ENCODE results near the gene MAMLD1. TPM values are rescaled to one million over a fixed set of nuclear protein-coding genes. Genes with fewer than 3 reads are reported as not detected.

The MAMLD1 gene
- total and polyA plus RNA-seq, 5 donors from 2014 or later = 0.14 to 1.7 (median 0.45) TPM

- H3K27ac ChIP-seq (ENCODE audit: insufficient read depth, low read length, poor library complexity, severe bottlenecking) = no peak overlapping the region
- ATAC-seq (ENCODE audit: low read depth in 2 of 2) = no peak
- H3K36me3 Mint-ChIP-seq = no peaks in the 10 kb centered on the region
- H3K4me1 Mint-ChIP-seq = no peaks in the 10 kb centered on the region
- H3K9me3 Mint-ChIP-seq = peaks cover 0 to 3% (median 0%) of the 10 kb centered on the region in 7 donors
- H3K27me3 Mint-ChIP-seq = no peaks in the 10 kb centered on the region
- H3K4me3 ChIP-seq (ENCODE audit: low read depth, low read length) = no peak overlapping the region
- no peaks in the 10 kb centered on the region for H3K27me3 ChIP-seq (ENCODE audit: control insufficient read depth, insufficient read depth, low read length)
- no peak for DNase-seq
- no peak overlapping the region for H3K27ac Mint-ChIP-seq
- H3K4me3 Mint-ChIP-seq = no peak overlapping the region
- H3K4me1 ChIP-seq (ENCODE audit: control insufficient read depth, insufficient read depth, low read length, poor library complexity, severe bottlenecking) = no peaks in the 10 kb centered on the region
- H3K9me3 ChIP-seq (ENCODE audit: control insufficient read depth in 2 of 2, low read length in 2 of 2) = no peaks in the 10 kb centered on the region
- H3K36me3 ChIP-seq (ENCODE audit: control insufficient read depth, insufficient read depth, low read length) = no peaks in the 10 kb centered on the region
Measured at GRCh38 chrX:150514462-150514861, 151.3 kb downstream of the MAMLD1 start.

GRCh38 chrX:150515801-150516200 is 152.7 kb downstream of the MAMLD1 start:
- no peaks in the 10 kb centered on the region for H3K4me1 Mint-ChIP-seq
- H3K36me3 Mint-ChIP-seq = no peaks in the 10 kb centered on the region
- H3K27ac ChIP-seq (ENCODE audit: insufficient read depth, low read length, poor library complexity, severe bottlenecking) = no peak overlapping the region
- peaks cover 0 to 3% (median 0%) of the 10 kb centered on the region in 7 donors for H3K9me3 Mint-ChIP-seq
- DNase-seq (no peak), ATAC-seq (ENCODE audit: low read depth in 2 of 2) (no peak)
- H3K27me3 ChIP-seq (ENCODE audit: control insufficient read depth, insufficient read depth, low read length) = no peaks in the 10 kb centered on the region
- H3K36me3 ChIP-seq (ENCODE audit: control insufficient read depth, insufficient read depth, low read length) = no peaks in the 10 kb centered on the region
- no peak overlapping the region for H3K27ac Mint-ChIP-seq
- no peaks in the 10 kb centered on the region for H3K4me1 ChIP-seq (ENCODE audit: control insufficient read depth, insufficient read depth, low read length, poor library complexity, severe bottlenecking)
- H3K9me3 ChIP-seq (ENCODE audit: control insufficient read depth in 2 of 2, low read length in 2 of 2) = no peaks in the 10 kb centered on the region
- no peak overlapping the region for H3K4me3 Mint-ChIP-seq
- H3K4me3 ChIP-seq (ENCODE audit: low read depth, low read length) = no peak overlapping the region
- H3K27me3 Mint-ChIP-seq = no peaks in the 10 kb centered on the region

DNA sequence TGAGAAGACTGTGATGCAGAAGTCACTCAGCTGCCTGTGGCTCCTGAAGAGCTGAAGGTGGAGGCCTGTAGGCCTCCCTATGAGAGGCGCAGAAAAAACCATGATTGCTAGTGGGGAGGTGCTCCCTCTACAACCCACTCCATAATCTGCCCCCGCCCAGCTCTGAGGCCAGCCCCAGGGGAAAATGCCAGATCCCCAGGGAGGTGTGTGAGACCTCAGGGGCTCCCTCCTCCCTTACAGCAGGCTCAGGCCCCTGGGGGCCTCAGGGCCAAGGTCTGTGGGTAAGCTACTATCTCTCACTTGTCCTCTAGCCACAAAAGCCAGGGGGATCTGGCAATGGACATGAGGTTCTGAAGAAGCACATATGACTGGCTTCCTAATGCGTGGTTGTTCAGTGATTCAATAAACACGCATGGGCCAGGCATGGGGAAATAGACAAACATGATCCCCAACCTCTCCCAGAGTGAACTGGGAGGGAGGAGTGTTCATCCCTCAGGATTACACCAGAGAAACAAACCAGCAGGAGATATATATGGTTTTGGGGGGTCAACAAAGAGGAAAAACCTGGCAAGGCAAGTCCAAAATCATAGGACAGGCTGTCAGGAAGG is 154.3 kb downstream of the MAMLD1 start:
- no peak overlapping the region for H3K4me3 ChIP-seq (ENCODE audit: low read depth, low read length)
- Mint-ChIP-seq H3K9me3 (peaks cover 0 to 1% (median 0%) of the 10 kb centered on the region in 7 donors), H3K36me3 (no peaks in the 10 kb centered on the region), H3K4me1 (no peaks in the 10 kb centered on the region), H3K27ac (no peak overlapping the region), H3K27me3 (no peaks in the 10 kb centered on the region), H3K4me3 (no peak overlapping the region)
- H3K27ac ChIP-seq (ENCODE audit: insufficient read depth, low read length, poor library complexity, severe bottlenecking) = no peak overlapping the region
- H3K4me1 ChIP-seq (ENCODE audit: control insufficient read depth, insufficient read depth, low read length, poor library complexity, severe bottlenecking) = no peaks in the 10 kb centered on the region
- H3K9me3 ChIP-seq (ENCODE audit: control insufficient read depth in 2 of 2, low read length in 2 of 2) = no peaks in the 10 kb centered on the region
- no peaks in the 10 kb centered on the region for H3K27me3 ChIP-seq (ENCODE audit: control insufficient read depth, insufficient read depth, low read length)
- DNase-seq = no peak
- no peak for ATAC-seq (ENCODE audit: low read depth in 2 of 2)
- no peaks in the 10 kb centered on the region for H3K36me3 ChIP-seq (ENCODE audit: control insufficient read depth, insufficient read depth, low read length)

DNA sequence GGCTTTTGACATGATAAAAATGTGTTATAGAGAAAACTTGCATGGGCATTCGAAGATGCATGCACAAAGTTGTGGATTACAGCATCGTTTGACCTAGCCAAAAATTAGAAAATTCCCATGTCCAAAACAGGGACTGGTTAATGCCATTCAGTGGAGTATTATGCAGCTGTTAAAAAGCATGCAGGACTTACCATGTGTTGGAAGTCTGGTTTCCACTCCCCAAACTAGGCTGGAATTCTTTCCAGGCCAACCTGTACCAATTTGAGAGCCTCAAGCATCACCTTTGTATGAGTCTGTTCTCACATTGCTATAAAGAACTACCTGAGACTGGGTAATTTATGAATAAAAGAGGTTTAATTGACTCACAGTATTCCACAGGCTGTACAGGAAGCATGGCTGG is 159.4 kb downstream of the MAMLD1 start:
- no peaks in the 10 kb centered on the region for H3K4me1 ChIP-seq (ENCODE audit: control insufficient read depth, insufficient read depth, low read length, poor library complexity, severe bottlenecking)
- no peaks in the 10 kb centered on the region for H3K36me3 ChIP-seq (ENCODE audit: control insufficient read depth, insufficient read depth, low read length)
- H3K4me1 Mint-ChIP-seq = no peaks in the 10 kb centered on the region
- ATAC-seq (ENCODE audit: low read depth in 2 of 2) (no peak), DNase-seq (no peak)
- H3K4me3 ChIP-seq (ENCODE audit: low read depth, low read length) = no peak overlapping the region
- H3K27me3 ChIP-seq (ENCODE audit: control insufficient read depth, insufficient read depth, low read length) = no peaks in the 10 kb centered on the region
- H3K36me3 Mint-ChIP-seq = no peaks in the 10 kb centered on the region
- H3K27me3 Mint-ChIP-seq = peaks cover 4% of the 10 kb centered on the region
- no peak overlapping the region for H3K4me3 Mint-ChIP-seq
- no peaks in the 10 kb centered on the region for H3K9me3 ChIP-seq (ENCODE audit: control insufficient read depth in 2 of 2, low read length in 2 of 2)
- no peaks in the 10 kb centered on the region for H3K9me3 Mint-ChIP-seq
- H3K27ac ChIP-seq (ENCODE audit: insufficient read depth, low read length, poor library complexity, severe bottlenecking) = no peak overlapping the region
- H3K27ac Mint-ChIP-seq = no peak overlapping the region

DNA sequence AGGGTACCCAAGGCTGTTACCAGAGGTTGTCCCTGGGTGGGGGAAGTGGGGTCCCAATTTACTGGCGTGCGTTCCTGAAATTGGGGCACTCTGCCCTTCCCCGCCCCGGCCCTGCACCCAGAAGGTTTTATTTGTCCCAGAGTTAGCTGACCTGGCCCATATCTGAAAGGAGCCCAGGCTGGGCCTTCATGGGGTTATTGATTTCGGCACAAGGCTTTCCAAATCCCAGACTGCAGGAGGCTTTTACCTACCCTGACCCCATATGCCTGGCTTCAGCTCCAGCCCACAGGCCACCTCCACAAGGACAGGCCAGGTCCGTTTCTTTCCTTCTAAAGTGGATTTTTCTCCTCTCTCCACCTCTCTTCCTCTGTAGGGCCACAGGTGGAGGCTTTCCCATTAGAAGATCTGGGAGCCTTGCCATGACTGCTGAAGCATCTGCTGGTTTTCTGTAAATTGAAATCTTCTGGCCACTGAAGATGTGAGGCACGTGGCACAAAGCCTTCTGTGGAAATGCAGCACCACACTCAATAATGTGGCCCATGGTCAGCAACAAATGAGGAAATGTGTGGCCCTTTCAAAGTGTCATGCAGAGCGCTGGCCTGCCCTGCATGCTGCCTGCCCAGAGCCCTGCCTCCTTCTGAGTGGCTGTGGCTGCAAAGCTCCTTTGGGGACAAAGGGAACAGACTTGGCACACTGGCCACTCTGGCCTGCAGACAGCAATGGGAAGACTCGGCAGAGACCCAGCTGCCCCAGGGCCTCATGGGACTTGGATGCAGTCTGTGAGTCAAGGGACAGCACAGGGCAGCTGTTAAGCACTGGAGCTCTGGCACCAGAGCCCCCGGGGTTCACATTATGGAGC is 162.2 kb downstream of the MAMLD1 start:
- Histone ChIP-seq H3K27ac (ENCODE audit: insufficient read depth, low read length, poor library complexity, severe bottlenecking) (no peak overlapping the region), H3K36me3 (ENCODE audit: control insufficient read depth, insufficient read depth, low read length) (no peaks in the 10 kb centered on the region), H3K4me3 (ENCODE audit: low read depth, low read length) (no peak overlapping the region), H3K9me3 (ENCODE audit: control insufficient read depth in 2 of 2, low read length in 2 of 2) (no peaks in the 10 kb centered on the region), H3K4me1 (ENCODE audit: control insufficient read depth, insufficient read depth, low read length, poor library complexity, severe bottlenecking) (no peaks in the 10 kb centered on the region), H3K27me3 (ENCODE audit: control insufficient read depth, insufficient read depth, low read length) (no peaks in the 10 kb centered on the region)
- Mint-ChIP-seq H3K36me3 (no peaks in the 10 kb centered on the region), H3K9me3 (no peaks in the 10 kb centered on the region), H3K27ac (no peak overlapping the region), H3K4me1 (no peaks in the 10 kb centered on the region), H3K27me3 (peaks cover 8% of the 10 kb centered on the region), H3K4me3 (no peak overlapping the region)
- ATAC-seq (ENCODE audit: low read depth in 2 of 2) = no peak
- DNase-seq = no peak

GRCh38 chrX:150526692-150527091 is 163.6 kb downstream of the MAMLD1 start:
- Histone ChIP-seq H3K9me3 (ENCODE audit: control insufficient read depth in 2 of 2, low read length in 2 of 2) (no peaks in the 10 kb centered on the region), H3K4me1 (ENCODE audit: control insufficient read depth, insufficient read depth, low read length, poor library complexity, severe bottlenecking) (no peaks in the 10 kb centered on the region), H3K4me3 (ENCODE audit: low read depth, low read length) (no peak overlapping the region), H3K27me3 (ENCODE audit: control insufficient read depth, insufficient read depth, low read length) (no peaks in the 10 kb centered on the region), H3K27ac (ENCODE audit: insufficient read depth, low read length, poor library complexity, severe bottlenecking) (no peak overlapping the region), H3K36me3 (ENCODE audit: control insufficient read depth, insufficient read depth, low read length) (no peaks in the 10 kb centered on the region)
- no peaks in the 10 kb centered on the region for H3K4me1 Mint-ChIP-seq
- H3K36me3 Mint-ChIP-seq = no peaks in the 10 kb centered on the region
- H3K4me3 Mint-ChIP-seq = no peak overlapping the region
- no peak for ATAC-seq (ENCODE audit: low read depth in 2 of 2)
- DNase-seq = no peak
- H3K27ac Mint-ChIP-seq = no peak overlapping the region
- H3K9me3 Mint-ChIP-seq = no peaks in the 10 kb centered on the region
- peaks cover 8% of the 10 kb centered on the region for H3K27me3 Mint-ChIP-seq

DNA sequence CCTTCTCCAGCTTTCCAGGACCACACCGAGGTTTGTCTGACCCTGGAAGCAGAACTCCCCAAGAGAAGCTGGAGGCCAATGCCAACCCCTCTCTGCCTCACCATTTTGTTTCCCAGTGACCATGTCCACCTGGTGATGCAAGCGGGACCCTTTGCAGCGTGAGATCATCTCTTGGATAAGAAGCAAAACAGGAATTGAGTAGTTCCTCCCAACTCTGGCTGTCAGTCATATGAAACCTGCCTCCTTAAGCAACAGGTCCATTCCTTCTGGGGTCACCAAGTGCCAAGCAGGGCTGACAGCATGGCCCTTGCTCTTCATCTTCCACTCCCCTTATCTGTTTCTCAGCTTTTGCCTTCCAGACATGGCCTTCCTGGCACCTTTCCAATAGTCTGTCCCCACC is 164.0 kb downstream of the MAMLD1 start:
- H3K4me3 ChIP-seq (ENCODE audit: low read depth, low read length) = no peak overlapping the region
- H3K27me3 Mint-ChIP-seq = peaks cover 8% of the 10 kb centered on the region
- no peak for ATAC-seq (ENCODE audit: low read depth in 2 of 2)
- H3K4me1 ChIP-seq (ENCODE audit: control insufficient read depth, insufficient read depth, low read length, poor library complexity, severe bottlenecking) = no peaks in the 10 kb centered on the region
- H3K27ac Mint-ChIP-seq = no peak overlapping the region
- H3K9me3 Mint-ChIP-seq = no peaks in the 10 kb centered on the region
- no peaks in the 10 kb centered on the region for H3K36me3 ChIP-seq (ENCODE audit: control insufficient read depth, insufficient read depth, low read length)
- H3K27me3 ChIP-seq (ENCODE audit: control insufficient read depth, insufficient read depth, low read length) = no peaks in the 10 kb centered on the region
- H3K36me3 Mint-ChIP-seq = no peaks in the 10 kb centered on the region
- H3K27ac ChIP-seq (ENCODE audit: insufficient read depth, low read length, poor library complexity, severe bottlenecking) = no peak overlapping the region
- H3K4me1 Mint-ChIP-seq = no peaks in the 10 kb centered on the region
- H3K4me3 Mint-ChIP-seq = no peak overlapping the region
- DNase-seq = no peak
- H3K9me3 ChIP-seq (ENCODE audit: control insufficient read depth in 2 of 2, low read length in 2 of 2) = no peaks in the 10 kb centered on the region

DNA sequence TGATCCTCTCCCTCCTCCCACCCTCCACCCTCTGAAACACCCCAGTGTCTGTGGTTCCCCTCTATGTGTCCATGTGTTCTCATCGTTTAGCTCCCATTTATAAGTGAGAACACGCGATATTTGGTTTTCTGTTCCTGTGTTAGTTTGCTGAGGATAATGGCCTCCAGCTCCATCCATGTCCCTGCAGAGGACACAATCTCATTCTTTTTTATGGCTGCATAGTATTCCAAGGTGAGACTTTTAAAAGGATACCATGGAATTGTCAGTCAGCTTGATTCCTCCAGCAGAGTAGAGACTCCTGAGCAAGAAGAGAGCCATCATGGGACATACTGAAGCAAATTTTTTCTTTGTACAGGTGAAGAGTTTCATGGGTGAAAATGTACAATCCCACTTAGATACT is 166.5 kb downstream of the MAMLD1 start:
- H3K27ac Mint-ChIP-seq = no peak overlapping the region
- no peak for ATAC-seq (ENCODE audit: low read depth in 2 of 2)

More for the DNA sequence above, 166.5 kb downstream of the MAMLD1 start:
- no peaks in the 10 kb centered on the region for H3K4me1 Mint-ChIP-seq
- H3K27ac ChIP-seq (ENCODE audit: insufficient read depth, low read length, poor library complexity, severe bottlenecking) = no peak overlapping the region
- no peak for DNase-seq
- peaks cover 0 to 8% (median 0%) of the 10 kb centered on the region in 7 donors for H3K9me3 Mint-ChIP-seq
- no peaks in the 10 kb centered on the region for H3K36me3 Mint-ChIP-seq
- H3K27me3 ChIP-seq (ENCODE audit: control insufficient read depth, insufficient read depth, low read length) = no peaks in the 10 kb centered on the region
- H3K36me3 ChIP-seq (ENCODE audit: control insufficient read depth, insufficient read depth, low read length) = no peaks in the 10 kb centered on the region
- H3K4me1 ChIP-seq (ENCODE audit: control insufficient read depth, insufficient read depth, low read length, poor library complexity, severe bottlenecking) = no peaks in the 10 kb centered on the region
- no peak overlapping the region for H3K4me3 Mint-ChIP-seq
- peaks cover 8% of the 10 kb centered on the region for H3K27me3 Mint-ChIP-seq
- no peaks in the 10 kb centered on the region for H3K9me3 ChIP-seq (ENCODE audit: control insufficient read depth in 2 of 2, low read length in 2 of 2)
- no peak overlapping the region for H3K4me3 ChIP-seq (ENCODE audit: low read depth, low read length)
